Choroid plexus epithelial cell (primary cell): Measurements from ENCODE around the gene OGFOD1.

Experiments used
- DNase-seq: peaks from one replicate; pipeline ENCODE4 v3.0.0-alpha.2; 2010; ENCODE audit warnings: low read depth
- H3K4me3 ChIP-seq: 2 replicates; pipeline ENCODE4 v1.5.1; 2011; ENCODE audit warnings: low read depth, mild to moderate bottlenecking, control low read depth, low read length, moderate library complexity
- TF ChIP-seq, protein P1 (sequence below): conservative IDR thresholded peaks from 2 replicates; pipeline ENCODE4 v1.5.1; 2011; ENCODE audit warnings: low read depth, mild to moderate bottlenecking, control low read depth, inconsistent platforms, low read length, moderate library complexity

OGFOD1 gene

DNA sequence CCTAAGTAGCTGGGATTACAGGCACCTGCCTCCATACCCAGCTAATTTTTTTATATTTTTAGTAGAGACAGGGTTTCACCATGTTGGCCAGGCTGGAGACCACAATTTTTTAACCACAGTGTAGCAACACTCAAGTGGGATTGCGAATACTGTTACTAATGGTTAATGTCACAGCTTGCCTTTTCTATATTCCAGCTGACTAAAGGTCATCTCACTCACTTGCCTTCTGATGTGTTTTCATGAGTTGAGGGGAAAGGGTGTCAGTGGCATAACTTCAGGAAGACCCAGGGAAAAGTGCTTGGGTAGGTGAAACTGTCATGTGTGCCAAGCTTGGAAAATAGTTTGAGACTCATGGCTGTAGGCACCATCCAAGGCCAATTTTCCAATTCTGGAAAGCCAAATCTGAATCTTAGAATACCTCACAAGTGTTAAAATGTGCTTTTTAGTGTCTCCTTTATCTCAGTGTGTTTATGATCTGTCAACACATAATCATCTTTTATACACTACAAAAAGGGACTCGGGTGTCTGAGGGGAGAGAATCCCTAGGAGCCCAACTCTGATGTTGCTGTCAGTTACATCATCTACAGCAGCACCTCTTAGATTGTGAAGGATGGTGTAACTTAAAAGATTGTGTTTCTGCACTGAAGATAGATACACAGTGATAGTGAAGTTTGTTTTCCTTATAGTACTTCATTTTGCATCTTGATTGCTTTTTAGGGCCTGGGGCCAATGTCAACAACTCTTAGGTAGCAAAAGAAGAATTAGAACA lies 27.1 kb downstream of the OGFOD1 start:
- TF ChIP-seq, protein P1, sequence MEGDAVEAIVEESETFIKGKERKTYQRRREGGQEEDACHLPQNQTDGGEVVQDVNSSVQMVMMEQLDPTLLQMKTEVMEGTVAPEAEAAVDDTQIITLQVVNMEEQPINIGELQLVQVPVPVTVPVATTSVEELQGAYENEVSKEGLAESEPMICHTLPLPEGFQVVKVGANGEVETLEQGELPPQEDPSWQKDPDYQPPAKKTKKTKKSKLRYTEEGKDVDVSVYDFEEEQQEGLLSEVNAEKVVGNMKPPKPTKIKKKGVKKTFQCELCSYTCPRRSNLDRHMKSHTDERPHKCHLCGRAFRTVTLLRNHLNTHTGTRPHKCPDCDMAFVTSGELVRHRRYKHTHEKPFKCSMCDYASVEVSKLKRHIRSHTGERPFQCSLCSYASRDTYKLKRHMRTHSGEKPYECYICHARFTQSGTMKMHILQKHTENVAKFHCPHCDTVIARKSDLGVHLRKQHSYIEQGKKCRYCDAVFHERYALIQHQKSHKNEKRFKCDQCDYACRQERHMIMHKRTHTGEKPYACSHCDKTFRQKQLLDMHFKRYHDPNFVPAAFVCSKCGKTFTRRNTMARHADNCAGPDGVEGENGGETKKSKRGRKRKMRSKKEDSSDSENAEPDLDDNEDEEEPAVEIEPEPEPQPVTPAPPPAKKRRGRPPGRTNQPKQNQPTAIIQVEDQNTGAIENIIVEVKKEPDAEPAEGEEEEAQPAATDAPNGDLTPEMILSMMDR: no peak
- no peak overlapping the region for H3K4me3 ChIP-seq
- peak; percentile 34 for DNase-seq

DNA sequence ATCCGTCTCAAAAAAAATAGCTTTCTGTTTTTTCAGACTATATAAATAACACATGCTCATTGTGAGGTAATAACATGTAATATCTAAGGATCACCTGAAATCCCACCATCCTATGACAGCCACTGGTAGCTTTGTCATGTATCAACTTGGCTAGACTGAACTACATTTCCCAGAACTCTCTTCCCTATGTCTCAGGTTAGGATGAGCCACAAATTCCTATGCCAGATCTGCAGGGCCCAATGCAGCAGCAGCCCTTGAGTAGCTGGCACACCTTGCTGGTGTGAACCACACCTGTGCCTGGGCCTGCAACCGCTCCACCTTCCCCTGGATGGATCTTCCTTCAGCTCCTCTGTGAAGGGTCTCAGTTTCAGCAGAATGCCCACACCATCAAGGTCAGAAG lies 28.1 kb downstream of the OGFOD1 start:
- TF ChIP-seq, protein P1: no peak
- no peak for DNase-seq
- no peak overlapping the region for H3K4me3 ChIP-seq

DNA sequence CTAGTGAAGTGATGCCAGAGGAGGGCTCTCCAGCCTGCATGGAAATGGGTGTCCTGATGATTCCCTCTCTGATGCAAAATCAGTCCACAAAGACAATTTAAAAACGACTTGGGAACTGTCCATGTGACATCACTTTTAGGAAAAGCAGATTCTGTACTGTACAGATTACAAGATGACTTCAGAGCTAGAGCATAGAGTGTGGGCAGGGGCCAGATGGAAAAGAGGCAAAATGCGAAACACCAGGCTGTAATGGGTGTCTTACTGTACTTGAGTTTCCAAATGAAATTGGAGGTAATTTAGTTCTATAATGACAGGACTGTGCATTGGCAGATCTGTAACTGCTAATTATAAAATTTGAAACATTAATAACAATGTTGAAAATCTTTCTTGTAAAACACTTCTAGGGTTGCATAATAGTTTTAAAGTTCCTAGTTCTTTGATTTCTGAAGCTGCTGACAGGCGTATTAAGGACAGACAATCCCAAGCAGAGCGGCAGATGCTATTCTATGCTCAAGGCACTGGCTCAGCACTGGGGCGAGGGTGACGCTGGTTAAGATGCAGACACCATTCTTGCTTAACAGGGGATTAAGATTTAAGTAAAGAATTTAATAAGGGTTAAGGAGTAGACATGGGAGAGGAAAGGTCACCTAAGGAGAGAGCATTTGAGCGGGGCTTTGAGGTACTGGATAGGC lies 29.6 kb downstream of the OGFOD1 start:
- DNase-seq: no peak
- no peak overlapping the region for H3K4me3 ChIP-seq
- TF ChIP-seq, protein P1: no peak

DNA sequence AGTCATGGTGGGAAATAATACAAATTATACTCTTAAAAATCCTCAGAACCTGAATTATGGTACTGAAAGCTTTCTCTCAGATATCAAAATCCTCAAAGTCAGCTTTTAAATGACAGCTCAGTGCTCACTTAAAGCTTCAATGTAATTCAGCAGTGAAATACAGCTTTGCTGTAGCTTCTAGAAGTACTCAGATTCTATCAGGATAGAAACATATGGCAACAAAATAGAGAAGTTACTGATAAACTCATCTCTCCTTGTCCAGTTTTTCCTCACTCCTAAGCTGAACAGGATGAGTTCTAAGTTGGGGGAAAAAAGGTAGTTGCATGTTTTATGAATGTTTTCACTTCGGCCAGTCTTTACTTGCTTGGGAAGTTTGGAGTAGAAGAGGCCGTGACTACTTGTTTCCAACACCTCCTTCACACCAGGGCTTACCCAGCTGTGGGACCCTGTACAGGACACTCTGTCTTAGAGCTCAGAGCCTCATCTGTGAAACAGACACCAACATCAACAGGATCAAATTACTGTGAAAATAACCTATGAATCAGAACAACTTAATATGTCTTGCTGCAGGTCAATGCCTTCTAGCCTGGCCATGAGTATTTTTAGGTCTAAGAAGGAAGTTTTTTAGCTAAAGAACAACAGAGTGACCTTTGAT lies 30.2 kb downstream of the OGFOD1 start:
- TF ChIP-seq, protein P1: no peak
- H3K4me3 ChIP-seq: no peak overlapping the region
- DNase-seq: peak; percentile 87

DNA sequence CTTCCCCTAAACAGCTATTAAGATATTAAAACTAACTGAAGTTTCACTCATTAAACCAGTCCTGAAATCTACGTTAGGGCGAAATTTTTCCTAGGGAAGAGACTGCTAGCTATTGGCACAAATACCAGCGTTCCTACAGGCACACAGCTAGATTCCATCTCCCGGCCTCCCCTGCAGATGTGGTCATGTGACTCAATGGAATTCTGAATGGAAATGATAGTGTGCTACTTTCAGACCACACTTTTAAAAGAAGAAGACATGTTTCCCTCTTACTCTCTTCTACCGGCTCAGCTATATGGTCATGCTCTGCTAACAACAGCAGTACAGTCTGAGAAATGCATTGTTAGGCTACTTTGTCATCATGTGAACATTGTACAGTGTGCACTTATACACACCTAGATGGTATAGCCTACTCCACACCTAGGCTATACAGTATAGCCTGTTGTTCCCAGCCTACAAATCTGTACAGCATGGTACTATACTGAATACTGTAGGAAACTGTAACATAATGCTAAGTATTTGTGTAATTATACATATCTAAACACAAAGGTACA lies 31.4 kb downstream of the OGFOD1 start:
- no peak for DNase-seq
- no peak overlapping the region for H3K4me3 ChIP-seq
- TF ChIP-seq, protein P1: no peak

DNA sequence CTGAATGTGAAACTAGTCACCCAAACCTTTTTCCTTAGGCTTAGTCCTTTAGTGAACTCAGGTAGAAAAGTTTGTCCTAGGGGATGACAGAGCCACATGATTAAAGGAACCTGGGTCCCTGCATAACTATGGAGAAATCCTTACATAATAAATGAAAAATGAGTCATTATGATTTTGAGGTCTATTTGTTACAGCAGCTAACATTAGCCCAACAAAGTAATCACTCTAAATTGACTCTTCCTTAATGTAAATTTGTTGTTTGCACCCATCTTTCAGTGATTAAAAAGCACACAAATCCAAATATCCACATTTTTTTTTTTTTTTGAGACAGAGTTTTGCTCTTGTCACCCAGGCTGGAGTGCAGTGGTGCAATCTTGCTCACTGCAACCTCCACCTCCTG lies 32.0 kb downstream of the OGFOD1 start:
- no peak overlapping the region for H3K4me3 ChIP-seq
- TF ChIP-seq, protein P1: no peak
- DNase-seq: no peak
